Vagina (tissue), 2 donors: ENCODE results near the gene ASCL1. TPM values are rescaled to one million over a fixed set of nuclear protein-coding genes. Genes with fewer than 3 reads are reported as not detected.
A peak's percentile ranks its signal among the peaks of the same experiment; 100 is the strongest.

Source experiments
- DNase-seq, 2 donors: peaks; one replicate each; pipeline ENCODE4 v3.0.0-alpha.2; 2017; ENCODE audit errors: extremely low spot score in 2 of 2
- H3K27ac ChIP-seq: fragments of 200-600 bp; sonication (generic); one replicate; pipeline ENCODE4 v1.5.1; 2019
- H3K27me3 ChIP-seq: fragments of 200-600 bp; sonication (generic); one replicate; pipeline ENCODE4 v1.5.1; 2019
- H3K36me3 ChIP-seq, 2 donors: fragments of 200-600 bp; sonication (generic); one replicate each; pipeline ENCODE4 v1.5.1; 2017 to 2019
- H3K4me1 ChIP-seq: fragments of 200-600 bp; sonication (generic); one replicate; pipeline ENCODE4 v1.5.1; 2019
- H3K4me3 ChIP-seq, 2 donors: fragments of 200-600 bp; sonication (generic); 1 replicate in 1 of 2; 2 replicates in 1 of 2; pipeline ENCODE4 v1.5.1; 2016 to 2019
- H3K9me3 ChIP-seq: fragments of 200-600 bp; sonication (generic); one replicate; pipeline ENCODE4 v1.5.1; 2019
- POLR2A ChIP-seq, 2 donors: fragments of 450-650 bp; IDR thresholded peaks; one replicate each; pipeline ENCODE4 v1.6.1; 2017; ENCODE audit warnings: antibody characterized with exemption in 2 of 2, mild to moderate bottlenecking in 2 of 2, moderate library complexity in 2 of 2
- POLR2AphosphoS5 ChIP-seq, 2 donors: sonication (generic); formaldehyde crosslinking; IDR thresholded peaks; one replicate each; pipeline ENCODE4 v1.9.0; 2017; ENCODE audit warnings: antibody characterized with exemption in 2 of 2, mild to moderate bottlenecking in 2 of 2, low read depth in 1 of 2; ENCODE audit not compliant: insufficient read depth in 1 of 2
- intact Hi-C: fragments of 100-400 bp; cut with DNase I; formaldehyde crosslinking; loops from one replicate; pipeline ENCODE4 v1.15.1; 2023
- total RNA-seq: library from RNA; depleted of rRNA; stranded (reverse); fragments of >200 nt; gene quantifications from one replicate; pipeline ENCODE4 v1.2.3, GENCODE V29; 2016
- TF ChIP-seq, protein P1 (sequence below), 3 experiments: fragments of 450-650 bp in 2 of 3; fragments of 200-600 bp in 1 of 3; sonication (generic) in 1 of 3; IDR thresholded peaks; one replicate each; pipeline ENCODE4 v1.5.1; 2017 to 2019; ENCODE audit warnings: antibody characterized with exemption in 3 of 3, mild to moderate bottlenecking in 2 of 3, moderate library complexity in 2 of 3

Gene ASCL1
- total RNA-seq, 1 donor from 2014 or later, result not detected

DNA sequence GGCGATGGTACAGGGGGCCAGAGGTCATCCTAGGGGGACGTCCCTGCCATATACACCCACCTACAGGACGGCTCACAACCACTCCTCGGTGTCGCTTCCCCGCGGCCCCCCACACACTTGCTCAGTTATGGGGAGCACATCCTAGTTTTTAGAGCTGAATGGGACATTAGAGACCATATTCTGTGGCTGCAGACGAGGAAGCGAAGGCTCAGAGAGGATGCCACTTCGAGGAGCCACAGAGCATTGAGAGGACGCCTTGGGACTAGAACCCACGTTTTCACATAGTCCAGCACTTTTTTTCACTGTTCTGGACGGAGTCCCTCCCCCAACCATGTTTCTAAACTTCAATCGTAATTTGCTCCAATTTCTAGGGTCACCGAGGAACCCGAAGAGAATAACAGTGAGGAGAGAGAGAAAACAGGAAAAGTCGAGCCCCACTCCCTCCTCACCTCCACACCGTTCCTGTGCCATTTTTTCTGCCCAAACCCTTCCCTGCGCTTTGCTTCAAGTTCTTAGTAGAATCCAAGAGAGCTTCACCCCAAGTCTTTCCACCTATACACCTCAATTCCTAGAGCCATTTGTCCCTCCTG lies 641 bp upstream of the ASCL1 start:
- no peaks in the 10 kb centered on the region for H3K36me3 ChIP-seq
- H3K9me3 ChIP-seq, result no peaks in the 10 kb centered on the region
- no peaks in the 10 kb centered on the region for H3K27me3 ChIP-seq
- TF ChIP-seq POLR2AphosphoS5 (IDR thresholded peaks at IDR 0.05; ENCODE audit: insufficient read depth in 1 of 2, low read depth in 1 of 2) (no peak), POLR2A (IDR thresholded peaks at IDR 0.05) (no peak)
- TF ChIP-seq, protein P1, sequence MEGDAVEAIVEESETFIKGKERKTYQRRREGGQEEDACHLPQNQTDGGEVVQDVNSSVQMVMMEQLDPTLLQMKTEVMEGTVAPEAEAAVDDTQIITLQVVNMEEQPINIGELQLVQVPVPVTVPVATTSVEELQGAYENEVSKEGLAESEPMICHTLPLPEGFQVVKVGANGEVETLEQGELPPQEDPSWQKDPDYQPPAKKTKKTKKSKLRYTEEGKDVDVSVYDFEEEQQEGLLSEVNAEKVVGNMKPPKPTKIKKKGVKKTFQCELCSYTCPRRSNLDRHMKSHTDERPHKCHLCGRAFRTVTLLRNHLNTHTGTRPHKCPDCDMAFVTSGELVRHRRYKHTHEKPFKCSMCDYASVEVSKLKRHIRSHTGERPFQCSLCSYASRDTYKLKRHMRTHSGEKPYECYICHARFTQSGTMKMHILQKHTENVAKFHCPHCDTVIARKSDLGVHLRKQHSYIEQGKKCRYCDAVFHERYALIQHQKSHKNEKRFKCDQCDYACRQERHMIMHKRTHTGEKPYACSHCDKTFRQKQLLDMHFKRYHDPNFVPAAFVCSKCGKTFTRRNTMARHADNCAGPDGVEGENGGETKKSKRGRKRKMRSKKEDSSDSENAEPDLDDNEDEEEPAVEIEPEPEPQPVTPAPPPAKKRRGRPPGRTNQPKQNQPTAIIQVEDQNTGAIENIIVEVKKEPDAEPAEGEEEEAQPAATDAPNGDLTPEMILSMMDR (IDR thresholded peaks at IDR 0.05), result no peak
- H3K4me1 ChIP-seq, result peaks cover 24% of the 10 kb centered on the region
- H3K27ac ChIP-seq, result no peak overlapping the region
- no peak for DNase-seq
- peak overlapping the region; percentile 43 to 47 for H3K4me3 ChIP-seq
- intact Hi-C loops, result no loop called here

DNA sequence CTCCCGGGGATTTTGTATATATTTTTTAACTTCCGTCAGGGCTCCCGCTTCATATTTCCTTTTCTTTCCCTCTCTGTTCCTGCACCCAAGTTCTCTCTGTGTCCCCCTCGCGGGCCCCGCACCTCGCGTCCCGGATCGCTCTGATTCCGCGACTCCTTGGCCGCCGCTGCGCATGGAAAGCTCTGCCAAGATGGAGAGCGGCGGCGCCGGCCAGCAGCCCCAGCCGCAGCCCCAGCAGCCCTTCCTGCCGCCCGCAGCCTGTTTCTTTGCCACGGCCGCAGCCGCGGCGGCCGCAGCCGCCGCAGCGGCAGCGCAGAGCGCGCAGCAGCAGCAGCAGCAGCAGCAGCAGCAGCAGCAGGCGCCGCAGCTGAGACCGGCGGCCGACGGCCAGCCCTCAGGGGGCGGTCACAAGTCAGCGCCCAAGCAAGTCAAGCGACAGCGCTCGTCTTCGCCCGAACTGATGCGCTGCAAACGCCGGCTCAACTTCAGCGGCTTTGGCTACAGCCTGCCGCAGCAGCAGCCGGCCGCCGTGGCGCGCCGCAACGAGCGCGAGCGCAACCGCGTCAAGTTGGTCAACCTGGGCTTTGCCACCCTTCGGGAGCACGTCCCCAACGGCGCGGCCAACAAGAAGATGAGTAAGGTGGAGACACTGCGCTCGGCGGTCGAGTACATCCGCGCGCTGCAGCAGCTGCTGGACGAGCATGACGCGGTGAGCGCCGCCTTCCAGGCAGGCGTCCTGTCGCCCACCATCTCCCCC lies 777 bp downstream of the ASCL1 start:
- H3K9me3 ChIP-seq, result no peaks in the 10 kb centered on the region
- no peak overlapping the region for H3K27ac ChIP-seq
- TF ChIP-seq, protein P1 (IDR thresholded peaks at IDR 0.05), result no peak
- TF ChIP-seq POLR2A (IDR thresholded peaks at IDR 0.05) (no peak), POLR2AphosphoS5 (IDR thresholded peaks at IDR 0.05; ENCODE audit: insufficient read depth in 1 of 2, low read depth in 1 of 2) (no peak)
- intact Hi-C loops, result no loop called here
- peak overlapping the region; percentile 43 to 47 for H3K4me3 ChIP-seq
- no peaks in the 10 kb centered on the region for H3K36me3 ChIP-seq
- peaks cover 24% of the 10 kb centered on the region for H3K4me1 ChIP-seq
- DNase-seq, result no peak
- no peaks in the 10 kb centered on the region for H3K27me3 ChIP-seq

DNA sequence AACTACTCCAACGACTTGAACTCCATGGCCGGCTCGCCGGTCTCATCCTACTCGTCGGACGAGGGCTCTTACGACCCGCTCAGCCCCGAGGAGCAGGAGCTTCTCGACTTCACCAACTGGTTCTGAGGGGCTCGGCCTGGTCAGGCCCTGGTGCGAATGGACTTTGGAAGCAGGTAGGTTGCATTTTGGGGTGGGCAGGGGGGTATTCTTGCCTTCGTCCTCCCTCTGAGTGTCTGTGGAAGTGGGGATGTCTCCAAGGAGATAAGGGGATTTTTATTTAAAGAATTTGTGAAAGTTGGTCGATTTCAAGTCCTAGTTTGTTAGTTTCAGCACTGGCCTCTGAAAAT lies 1.3 kb downstream of the ASCL1 start:
- intact Hi-C loops, result no loop called here
- DNase-seq, result no peak
- H3K9me3 ChIP-seq, result no peaks in the 10 kb centered on the region
- TF ChIP-seq POLR2AphosphoS5 (IDR thresholded peaks at IDR 0.05; ENCODE audit: insufficient read depth in 1 of 2, low read depth in 1 of 2) (no peak), POLR2A (IDR thresholded peaks at IDR 0.05) (no peak)
- TF ChIP-seq, protein P1 (IDR thresholded peaks at IDR 0.05), result no peak
- H3K36me3 ChIP-seq, result no peaks in the 10 kb centered on the region
- H3K4me3 ChIP-seq, result peak overlapping the region; percentile 43 to 47
- H3K4me1 ChIP-seq, result peaks cover 24% of the 10 kb centered on the region
- H3K27ac ChIP-seq, result no peak overlapping the region
- no peaks in the 10 kb centered on the region for H3K27me3 ChIP-seq

DNA sequence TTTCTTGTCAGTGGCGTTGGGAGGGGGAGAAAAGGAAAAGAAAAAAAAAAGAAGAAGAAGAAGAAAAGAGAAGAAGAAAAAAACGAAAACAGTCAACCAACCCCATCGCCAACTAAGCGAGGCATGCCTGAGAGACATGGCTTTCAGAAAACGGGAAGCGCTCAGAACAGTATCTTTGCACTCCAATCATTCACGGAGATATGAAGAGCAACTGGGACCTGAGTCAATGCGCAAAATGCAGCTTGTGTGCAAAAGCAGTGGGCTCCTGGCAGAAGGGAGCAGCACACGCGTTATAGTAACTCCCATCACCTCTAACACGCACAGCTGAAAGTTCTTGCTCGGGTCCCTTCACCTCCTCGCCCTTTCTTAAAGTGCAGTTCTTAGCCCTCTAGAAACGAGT lies 1.9 kb downstream of the ASCL1 start:
- Histone ChIP-seq H3K9me3 (no peaks in the 10 kb centered on the region), H3K4me3 (no peak overlapping the region), H3K27me3 (no peaks in the 10 kb centered on the region), H3K27ac (no peak overlapping the region), H3K4me1 (peaks cover 24% of the 10 kb centered on the region), H3K36me3 (no peaks in the 10 kb centered on the region)
- intact Hi-C loops, result no loop called here
- no peak for DNase-seq
- TF ChIP-seq POLR2AphosphoS5 (IDR thresholded peaks at IDR 0.05; ENCODE audit: insufficient read depth in 1 of 2, low read depth in 1 of 2) (no peak), POLR2A (IDR thresholded peaks at IDR 0.05) (no peak)
- TF ChIP-seq, protein P1 (IDR thresholded peaks at IDR 0.05), result no peak
